OCI-M2 (cell line): ENCODE measurements around the gene LHX3.

ENCODE experiments used
- DNase-seq: peaks from one replicate; lab custom pipeline; 2025; ENCODE audit not compliant: unreplicated experiment; lab: John Stamatoyannopoulos, UW

The LHX3 gene

GRCh38 chr9:136193891-136194279, 11.0 kb downstream of the LHX3 start:
- no peak for DNase-seq

GRCh38 chr9:136193127-136193890, 11.6 kb downstream of the LHX3 start:
- no peak for DNase-seq

GRCh38 chr9:136192289-136193126, 12.4 kb downstream of the LHX3 start:
- DNase-seq: no peak

DNA sequence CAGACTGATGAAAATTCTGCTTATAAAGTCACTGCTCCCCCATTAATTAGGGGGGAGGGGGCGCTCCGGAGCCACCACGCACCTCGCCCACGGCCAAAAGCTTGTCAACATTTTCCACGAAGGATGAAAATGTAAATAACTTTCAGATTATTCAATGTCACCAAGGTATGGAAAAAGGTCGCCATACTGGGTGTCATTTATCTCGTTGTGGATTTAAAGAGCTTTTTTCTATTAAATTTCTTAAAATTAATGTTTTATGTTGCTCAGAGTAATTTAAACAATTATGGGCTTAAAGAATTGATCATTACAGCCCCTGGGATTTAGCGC, 13.0 kb downstream of the LHX3 start:
- no peak for DNase-seq

DNA sequence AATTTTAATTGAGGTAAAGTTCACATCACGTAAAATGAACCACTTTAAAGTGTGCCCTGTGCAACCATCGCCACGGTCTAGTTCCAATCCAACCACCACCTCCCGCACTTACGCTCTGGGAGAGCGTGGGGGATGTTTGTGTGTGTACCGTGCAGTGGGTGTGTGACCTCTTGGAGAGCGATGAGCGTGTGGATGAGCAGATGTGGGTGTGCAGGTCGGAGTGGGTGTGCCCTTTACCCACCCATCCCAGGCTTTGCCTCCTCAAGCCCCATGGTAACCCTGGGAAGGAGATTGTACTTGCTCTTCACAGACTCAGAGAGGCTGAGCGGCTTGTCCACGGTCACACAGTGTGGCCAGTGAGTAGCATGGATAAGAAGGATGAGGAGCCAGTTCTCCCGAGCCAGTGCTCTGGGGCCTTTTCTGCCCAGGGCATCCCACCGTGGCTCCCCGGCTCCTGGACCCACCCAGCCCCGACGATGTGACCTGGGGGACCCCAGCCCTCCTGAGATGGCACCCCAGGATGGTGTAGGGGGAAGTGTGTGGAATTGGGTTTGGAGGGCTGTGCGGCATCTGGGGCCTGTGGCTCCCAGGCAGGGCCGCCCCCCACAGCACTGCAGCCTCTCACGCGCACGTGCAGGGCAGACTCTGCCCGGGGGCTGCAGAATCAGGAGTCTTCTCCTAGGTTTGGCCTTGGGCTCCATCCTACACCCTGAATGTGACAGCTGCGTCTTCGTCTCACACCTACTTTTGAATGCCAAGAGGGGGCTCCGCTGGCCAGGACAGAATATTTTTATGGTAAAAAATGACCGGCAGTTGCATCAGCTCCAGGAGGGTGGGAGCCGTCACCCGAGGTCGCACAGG, 13.6 kb downstream of the LHX3 start:
- no peak for DNase-seq

- DNase-seq: no peak
Measured at GRCh38 chr9:136190656-136191055, 14.3 kb downstream of the LHX3 start.

DNA sequence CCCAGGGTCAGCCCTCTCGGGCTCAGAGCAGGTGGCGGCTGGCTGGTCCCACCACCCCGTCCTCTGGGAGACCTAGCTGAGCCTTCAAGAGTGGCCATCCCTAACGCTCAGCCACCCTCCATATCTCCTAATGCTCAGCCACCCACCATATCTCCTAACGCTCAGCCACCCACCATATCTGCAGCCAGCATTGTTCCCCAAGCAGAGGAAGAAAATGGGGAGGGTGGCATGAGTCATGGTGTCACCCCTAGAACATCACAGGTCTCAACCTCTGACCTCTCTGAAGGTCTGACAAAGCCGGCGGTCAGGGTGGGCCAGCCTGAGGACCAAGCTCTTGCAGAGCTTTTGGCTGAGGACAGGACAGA, 14.7 kb downstream of the LHX3 start:
- DNase-seq: no peak

DNA sequence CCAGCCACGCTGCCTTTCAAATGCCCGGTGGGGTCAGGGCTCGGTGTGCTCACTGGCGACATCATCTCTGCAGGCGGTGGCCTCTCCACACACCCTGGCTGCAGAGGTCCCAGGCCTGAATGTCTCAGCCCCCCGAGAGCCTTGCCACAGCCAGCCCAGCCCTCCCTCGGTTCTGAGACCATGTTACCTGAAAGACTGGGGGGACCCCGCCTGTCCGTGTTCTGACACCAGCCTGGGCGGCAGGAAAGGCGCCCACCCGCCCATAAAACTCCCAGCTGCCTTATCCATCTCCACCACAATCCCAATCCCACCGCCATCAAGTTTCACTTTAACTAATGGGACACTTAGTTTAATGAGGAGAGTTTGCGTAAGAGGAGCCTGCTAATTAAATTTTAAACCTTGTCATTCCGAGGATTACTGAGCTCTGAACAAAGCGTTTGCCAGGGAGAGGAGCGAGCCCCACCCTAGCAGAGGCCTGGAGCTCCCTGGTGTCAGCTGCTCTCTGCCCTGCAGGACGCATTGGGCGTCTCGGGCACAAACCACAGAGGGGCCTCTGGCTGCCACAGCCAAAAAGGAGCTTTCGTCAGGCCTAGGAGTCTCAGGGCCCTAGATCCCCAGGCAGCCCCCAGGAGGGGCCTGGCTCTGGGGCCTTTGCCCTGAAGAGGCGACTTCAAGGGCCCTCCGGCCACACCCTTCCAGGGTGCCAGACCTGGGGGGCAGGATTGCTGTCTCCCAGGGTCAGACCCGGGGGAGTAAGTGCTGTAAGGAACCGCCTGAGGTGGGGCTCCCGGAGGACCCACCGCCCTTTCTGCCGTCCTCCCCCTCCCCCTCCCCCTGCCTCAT, 15.3 kb downstream of the LHX3 start:
- no peak for DNase-seq

- no peak for DNase-seq
Measured at GRCh38 chr9:136187683-136188586, 17.0 kb downstream of the LHX3 start.

DNA sequence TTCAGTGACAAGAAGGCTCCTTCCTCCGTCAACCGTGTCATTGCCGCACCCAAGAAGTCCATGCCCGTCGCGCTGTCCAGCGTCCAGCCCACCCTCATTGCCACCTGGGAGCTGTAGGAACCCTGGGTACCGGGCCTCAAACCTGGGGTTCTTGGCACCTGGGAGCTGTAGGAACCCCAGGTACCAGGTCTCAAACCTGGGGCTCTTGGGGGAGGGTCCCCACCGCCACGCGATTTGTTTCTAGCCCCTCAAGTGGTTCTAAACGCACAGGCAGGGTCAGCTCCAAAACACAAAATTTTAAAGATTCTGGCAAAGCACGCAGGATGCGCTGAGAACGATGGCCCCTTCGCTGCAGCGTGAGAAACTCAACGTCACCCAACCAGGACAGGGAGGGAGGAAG, 17.7 kb downstream of the LHX3 start:
- no peak for DNase-seq

GRCh38 chr9:136186386-136186785, 18.5 kb downstream of the LHX3 start:
- DNase-seq: no peak

GRCh38 chr9:136185596-136186366, 19.1 kb downstream of the LHX3 start:
- DNase-seq: no peak

- no peak for DNase-seq
Measured at GRCh38 chr9:136185066-136185465, 19.9 kb downstream of the LHX3 start.

GRCh38 chr9:136182850-136183422, 22.0 kb downstream of the LHX3 start:
- DNase-seq: no peak

DNA sequence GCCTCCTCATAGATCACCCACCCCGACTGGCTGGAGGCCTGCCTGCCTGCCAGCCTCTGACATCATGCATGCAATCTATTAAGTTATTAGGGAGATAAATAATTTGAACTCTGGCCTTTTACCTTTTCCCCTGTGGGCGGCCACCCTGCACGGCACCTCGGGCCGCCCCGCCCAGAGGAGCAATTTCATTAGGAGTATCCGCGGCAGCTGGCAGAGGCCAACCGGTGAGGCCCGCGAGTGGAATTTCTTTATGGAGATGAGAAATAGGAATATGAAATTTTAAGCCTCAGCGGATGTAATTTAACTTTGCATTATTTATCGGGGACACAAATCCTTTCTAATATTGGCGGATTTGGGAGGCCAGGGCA, 22.5 kb downstream of the LHX3 start:
- DNase-seq: no peak

- no peak for DNase-seq
Measured at GRCh38 chr9:136181784-136182419, 23.0 kb downstream of the LHX3 start.

- DNase-seq: no peak
Measured at GRCh38 chr9:136180586-136180985, 24.3 kb downstream of the LHX3 start.

- no peak for DNase-seq
Measured at GRCh38 chr9:136179761-136180160, 25.2 kb downstream of the LHX3 start.
